ENCODE measurements around the gene MYT1.

DNA sequence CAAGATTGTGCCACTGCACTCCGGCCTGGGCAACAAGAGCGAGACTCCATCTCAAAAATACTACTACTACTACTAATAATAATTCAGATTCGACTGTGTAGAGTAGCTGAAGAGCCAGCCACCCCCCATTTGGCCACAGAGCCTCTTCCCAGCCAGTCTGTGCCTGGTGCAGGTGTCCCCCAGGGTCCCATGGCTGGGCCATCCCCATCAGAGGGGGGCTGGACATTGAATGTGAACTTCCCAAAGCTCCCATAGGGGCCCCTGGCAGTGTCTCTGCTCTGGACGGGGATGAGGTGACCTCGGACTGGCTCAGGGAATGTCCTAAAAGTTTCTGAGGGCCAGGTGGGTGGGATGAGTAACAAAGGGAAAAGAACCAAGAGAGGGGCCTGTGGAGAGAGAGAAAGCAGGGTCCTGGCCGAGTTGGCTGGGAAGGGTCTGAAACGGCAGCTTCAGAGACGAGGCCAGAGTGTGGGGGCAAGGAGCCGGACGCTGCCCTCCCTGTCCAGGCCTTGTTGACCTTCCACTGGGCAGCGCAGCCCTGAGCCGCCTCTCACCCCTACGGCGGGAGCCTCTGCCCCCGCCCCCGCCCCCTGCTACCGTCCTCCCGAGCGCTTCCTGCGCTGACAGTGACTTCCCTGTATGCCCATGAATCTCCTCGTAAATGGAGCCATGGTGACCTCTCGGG is 66.4 kb downstream of the MYT1 start:
- no peak for TF ChIP-seq POLR2A (IDR thresholded peaks at IDR 0.05)
- TF ChIP-seq, protein P1, sequence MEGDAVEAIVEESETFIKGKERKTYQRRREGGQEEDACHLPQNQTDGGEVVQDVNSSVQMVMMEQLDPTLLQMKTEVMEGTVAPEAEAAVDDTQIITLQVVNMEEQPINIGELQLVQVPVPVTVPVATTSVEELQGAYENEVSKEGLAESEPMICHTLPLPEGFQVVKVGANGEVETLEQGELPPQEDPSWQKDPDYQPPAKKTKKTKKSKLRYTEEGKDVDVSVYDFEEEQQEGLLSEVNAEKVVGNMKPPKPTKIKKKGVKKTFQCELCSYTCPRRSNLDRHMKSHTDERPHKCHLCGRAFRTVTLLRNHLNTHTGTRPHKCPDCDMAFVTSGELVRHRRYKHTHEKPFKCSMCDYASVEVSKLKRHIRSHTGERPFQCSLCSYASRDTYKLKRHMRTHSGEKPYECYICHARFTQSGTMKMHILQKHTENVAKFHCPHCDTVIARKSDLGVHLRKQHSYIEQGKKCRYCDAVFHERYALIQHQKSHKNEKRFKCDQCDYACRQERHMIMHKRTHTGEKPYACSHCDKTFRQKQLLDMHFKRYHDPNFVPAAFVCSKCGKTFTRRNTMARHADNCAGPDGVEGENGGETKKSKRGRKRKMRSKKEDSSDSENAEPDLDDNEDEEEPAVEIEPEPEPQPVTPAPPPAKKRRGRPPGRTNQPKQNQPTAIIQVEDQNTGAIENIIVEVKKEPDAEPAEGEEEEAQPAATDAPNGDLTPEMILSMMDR (IDR thresholded peaks at IDR 0.05): no peak

All from uterus (tissue), 2 donors.